Activated CD4-positive, alpha-beta T cell treated with anti-CD3 and anti-CD28 coated beads, Interleukin-2, amount 10 ng/mL, durations not matched to agents 24 days and 14 days (primary cell): Measurements from ENCODE around the gene MAP3K14. TPM values are rescaled to one million over a fixed set of nuclear protein-coding genes. Genes with fewer than 3 reads are reported as not detected.
"Not testable (repeated sequence)": the region's sequence is repeated elsewhere in the genome, so short reads cannot be mapped to it uniquely, and the experiment has no call there.

Experiments
- DNase-seq: peaks from one replicate; pipeline ENCODE4 v3.0.0; 2022
- H3K27ac Mint-ChIP-seq: one replicate; pipeline ENCODE4 v1.8.0; 2022; ENCODE audit warnings: mild to moderate bottlenecking, mixed read lengths
- H3K27me3 Mint-ChIP-seq: one replicate; pipeline ENCODE4 v1.8.0; 2022; ENCODE audit warnings: mixed read lengths
- H3K36me3 Mint-ChIP-seq: one replicate; pipeline ENCODE4 v1.8.0; 2022; ENCODE audit warnings: low read depth, mild to moderate bottlenecking, mixed read lengths
- H3K4me1 Mint-ChIP-seq: one replicate; pipeline ENCODE4 v1.8.0; 2021; ENCODE audit warnings: mixed read lengths
- H3K4me3 Mint-ChIP-seq: one replicate; pipeline ENCODE4 v1.8.0; 2022; ENCODE audit warnings: mild to moderate bottlenecking, moderate library complexity, mixed read lengths
- H3K9me3 Mint-ChIP-seq: one replicate; pipeline ENCODE4 v1.8.0; 2021; ENCODE audit warnings: mixed read lengths
- intact Hi-C: fragments of 100-400 bp; cut with micrococcal nuclease; formaldehyde crosslinking; loops from one replicate; pipeline ENCODE4 v1.15.1; 2023
- total RNA-seq: library from RNA; stranded (reverse); gene quantifications from 2 replicates; pipeline ENCODE4 v1.2.3, GENCODE V29; 2022

Gene MAP3K14
- total RNA-seq, 1 donor from 2014 or later: 61.0 TPM

GRCh38 chr17:45307290-45308015 lies 9.4 kb downstream of the MAP3K14 start:
- intact Hi-C loops: loop anchor here (1.0 to 2.0 kb wide), 2 partner anchors 46 to 147 kb away; partner anchors contain the start of gene HEXIM2

GRCh38 chr17:45306623-45307022 lies 10.2 kb downstream of the MAP3K14 start:
- H3K9me3 Mint-ChIP-seq: no peaks in the 10 kb centered on the region
- H3K4me3 Mint-ChIP-seq: peak overlapping the region; percentile 37
- H3K27me3 Mint-ChIP-seq: no peaks in the 10 kb centered on the region
- peak overlapping the region; percentile 85 for H3K27ac Mint-ChIP-seq
- H3K4me1 Mint-ChIP-seq: peaks cover 72% of the 10 kb centered on the region
- H3K36me3 Mint-ChIP-seq: peaks cover 61% of the 10 kb centered on the region
- intact Hi-C loops: loop anchor here (1.0 to 2.0 kb wide), 2 partner anchors 47 to 146 kb away; partner anchors contain the start of gene HEXIM2
- DNase-seq: no peak

More at GRCh38 chr17:45307290-45308015, 9.4 kb downstream of the MAP3K14 start:
- peaks cover 74% of the 10 kb centered on the region for H3K4me1 Mint-ChIP-seq
- H3K27me3 Mint-ChIP-seq: no peaks in the 10 kb centered on the region
- peaks cover 64% of the 10 kb centered on the region for H3K36me3 Mint-ChIP-seq
- peak; percentile 88 for DNase-seq
- H3K27ac Mint-ChIP-seq: peak overlapping the region; percentile 96
- no peaks in the 10 kb centered on the region for H3K9me3 Mint-ChIP-seq
- peak overlapping the region; percentile 69 for H3K4me3 Mint-ChIP-seq

- Mint-ChIP-seq H3K9me3 (no peaks in the 10 kb centered on the region), H3K4me3 (peak overlapping the region; percentile 37)
These were observed 10.7 kb downstream of the MAP3K14 start for GRCh38 chr17:45306094-45306493.

GRCh38 chr17:45305530-45306087 lies 11.2 kb downstream of the MAP3K14 start:
- Mint-ChIP-seq H3K4me1 (peaks cover 67% of the 10 kb centered on the region), H3K27me3 (no peaks in the 10 kb centered on the region), H3K4me3 (peak overlapping the region; percentile 8), H3K27ac (peak overlapping the region; percentile 85), H3K9me3 (no peaks in the 10 kb centered on the region), H3K36me3 (peaks cover 55% of the 10 kb centered on the region)
- intact Hi-C loops: loop anchor here (2.0 kb wide), 1 partner anchor 145 kb away; the partner anchor contains the start of gene HEXIM2
- DNase-seq: no peak

More at GRCh38 chr17:45306094-45306493, 10.7 kb downstream of the MAP3K14 start:
- no peak for DNase-seq
- intact Hi-C loops: loop anchor here (2.0 kb wide), 1 partner anchor 145 kb away; the partner anchor contains the start of gene HEXIM2
- H3K36me3 Mint-ChIP-seq: peaks cover 59% of the 10 kb centered on the region
- H3K27ac Mint-ChIP-seq: peak overlapping the region; percentile 85
- peaks cover 68% of the 10 kb centered on the region for H3K4me1 Mint-ChIP-seq
- no peaks in the 10 kb centered on the region for H3K27me3 Mint-ChIP-seq

- intact Hi-C loops: loop anchor here (2.0 kb wide), 1 partner anchor 14 kb away; the partner anchor contains the start of gene MAP3K14
- peak overlapping the region; percentile 92 for H3K27ac Mint-ChIP-seq
- peaks cover 48% of the 10 kb centered on the region for H3K36me3 Mint-ChIP-seq
- peak; percentile 85 for DNase-seq
- H3K4me1 Mint-ChIP-seq: peaks cover 66% of the 10 kb centered on the region
- no peaks in the 10 kb centered on the region for H3K27me3 Mint-ChIP-seq
- H3K9me3 Mint-ChIP-seq: no peaks in the 10 kb centered on the region
- peak overlapping the region; percentile 80 for H3K4me3 Mint-ChIP-seq
These were observed 14.1 kb downstream of the MAP3K14 start for GRCh38 chr17:45302649-45303173.

DNA sequence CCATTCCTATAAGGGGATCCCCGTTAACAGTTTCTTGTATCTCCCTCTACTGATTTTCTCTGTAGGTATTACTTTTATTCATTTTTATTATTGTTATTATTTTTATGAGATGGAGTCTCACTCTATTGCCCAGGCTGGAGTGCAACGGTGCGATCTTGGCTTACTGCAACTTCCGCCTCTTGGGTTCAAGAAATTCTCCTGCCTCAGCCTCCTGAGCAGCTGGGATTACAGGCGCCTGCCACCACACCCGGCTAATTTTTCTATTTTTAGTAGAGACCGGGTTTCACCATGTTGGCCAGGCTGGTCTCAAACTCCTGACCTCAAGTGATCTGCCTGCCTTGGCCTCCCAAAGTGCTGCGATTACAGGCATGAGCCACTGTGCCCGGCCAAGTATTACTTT lies 14.6 kb downstream of the MAP3K14 start:
- intact Hi-C loops: loop anchor here (2.0 kb wide), 1 partner anchor 15 kb away; the partner anchor contains the start of gene MAP3K14
- not testable (repeated sequence) for H3K9me3 Mint-ChIP-seq, H3K27me3 Mint-ChIP-seq, DNase-seq
- H3K27ac Mint-ChIP-seq: peak overlapping the region; percentile 92
- peaks cover 64% of the 10 kb centered on the region for H3K4me1 Mint-ChIP-seq
- peaks cover 47% of the 10 kb centered on the region for H3K36me3 Mint-ChIP-seq
- peak overlapping the region; percentile 80 for H3K4me3 Mint-ChIP-seq

DNA sequence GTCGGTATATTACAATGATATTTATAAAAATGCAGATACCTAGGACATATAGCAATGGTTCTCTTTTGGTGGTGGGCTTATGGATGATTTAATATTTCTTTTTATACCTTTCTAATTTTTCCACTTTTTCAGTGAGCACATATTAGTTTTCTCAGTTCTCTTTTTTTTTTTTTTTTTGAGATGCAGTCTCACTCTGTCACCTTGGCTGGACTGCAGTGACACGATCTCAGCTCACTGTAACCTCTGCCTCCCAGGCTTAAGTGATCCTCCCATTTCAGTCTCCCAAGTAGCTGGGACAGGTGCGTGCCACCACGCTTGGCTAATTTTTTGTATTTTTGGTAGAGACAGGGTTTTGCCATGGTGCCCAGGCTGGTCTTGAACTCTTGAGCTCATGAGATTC lies 15.1 kb downstream of the MAP3K14 start:
- DNase-seq: no peak
- intact Hi-C loops: loop anchor here (2.0 kb wide), 1 partner anchor 15 kb away; the partner anchor contains the start of gene MAP3K14
- peaks cover 69% of the 10 kb centered on the region for H3K4me1 Mint-ChIP-seq
- H3K9me3 Mint-ChIP-seq: no peaks in the 10 kb centered on the region
- peak overlapping the region; percentile 51 for H3K27ac Mint-ChIP-seq
- H3K36me3 Mint-ChIP-seq: peaks cover 52% of the 10 kb centered on the region
- H3K4me3 Mint-ChIP-seq: no peak overlapping the region
- H3K27me3 Mint-ChIP-seq: no peaks in the 10 kb centered on the region

DNA sequence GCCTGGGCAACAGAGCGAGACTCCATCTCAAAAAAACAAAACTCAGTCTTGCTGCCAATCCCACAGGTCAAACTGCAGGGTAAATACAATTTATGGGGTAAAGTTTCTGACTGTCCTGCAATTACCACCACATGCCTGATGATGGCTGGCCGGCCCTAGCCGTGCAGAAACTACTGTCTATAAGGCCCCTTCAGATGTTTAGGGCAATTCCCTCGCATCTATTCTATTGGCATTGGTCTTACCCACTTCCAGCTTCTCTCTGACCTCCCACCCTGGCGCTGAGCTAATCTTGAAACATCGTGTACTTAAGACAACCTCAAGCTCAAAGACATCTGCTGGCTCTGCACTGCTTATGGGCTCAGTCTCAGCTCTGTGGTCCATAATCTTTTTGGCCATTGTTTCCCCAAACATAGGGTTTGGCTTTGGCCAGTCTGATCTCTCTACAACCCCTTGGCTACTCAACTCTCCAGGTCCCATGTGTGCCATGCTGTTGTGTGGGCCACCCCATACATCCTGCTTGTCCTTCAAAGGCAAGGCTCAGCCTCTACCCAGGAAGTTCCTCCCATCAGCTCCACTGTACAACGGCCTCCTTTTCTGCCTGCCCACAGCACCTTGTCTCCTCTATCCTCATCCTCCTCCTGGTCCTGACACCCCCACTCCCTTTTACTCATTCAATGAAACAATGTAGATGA lies 16.6 kb downstream of the MAP3K14 start:
- no peaks in the 10 kb centered on the region for H3K27me3 Mint-ChIP-seq

DNA sequence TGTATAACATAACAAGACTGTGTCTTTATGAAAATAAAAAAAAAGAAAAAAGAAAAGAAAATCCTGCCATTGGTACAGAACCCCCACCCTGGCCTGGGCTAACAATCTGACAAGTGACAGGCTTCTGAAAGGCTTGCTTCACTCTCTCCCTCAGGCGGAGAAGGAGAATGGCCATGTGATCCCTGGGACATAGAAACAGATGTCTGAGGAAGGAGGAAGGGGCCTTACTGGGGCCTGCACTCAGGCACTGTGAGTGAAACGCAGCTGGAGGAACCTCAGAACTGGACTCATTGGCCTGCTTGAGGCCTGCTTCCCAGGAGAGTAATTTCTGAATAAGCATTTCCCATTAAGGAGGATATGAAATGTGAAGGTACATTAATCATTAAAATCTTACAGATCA lies 17.5 kb downstream of the MAP3K14 start:
- Mint-ChIP-seq H3K4me1 (peaks cover 68% of the 10 kb centered on the region), H3K36me3 (peaks cover 52% of the 10 kb centered on the region), H3K4me3 (no peak overlapping the region), H3K27ac (peak overlapping the region; percentile 75), H3K27me3 (no peaks in the 10 kb centered on the region), H3K9me3 (no peaks in the 10 kb centered on the region)
- DNase-seq: no peak
- intact Hi-C loops: loop anchor here (5.0 kb wide), 1 partner anchor 88 kb away; no protein-coding TSS in a partner anchor

More for the DNA sequence above, 16.6 kb downstream of the MAP3K14 start:
- H3K9me3 Mint-ChIP-seq: no peaks in the 10 kb centered on the region
- H3K4me1 Mint-ChIP-seq: peaks cover 71% of the 10 kb centered on the region
- intact Hi-C loops: no loop called here
- H3K27ac Mint-ChIP-seq: peak overlapping the region; percentile 65
- no peak for DNase-seq
- H3K36me3 Mint-ChIP-seq: peaks cover 54% of the 10 kb centered on the region
- peak overlapping the region; percentile 1 for H3K4me3 Mint-ChIP-seq

DNA sequence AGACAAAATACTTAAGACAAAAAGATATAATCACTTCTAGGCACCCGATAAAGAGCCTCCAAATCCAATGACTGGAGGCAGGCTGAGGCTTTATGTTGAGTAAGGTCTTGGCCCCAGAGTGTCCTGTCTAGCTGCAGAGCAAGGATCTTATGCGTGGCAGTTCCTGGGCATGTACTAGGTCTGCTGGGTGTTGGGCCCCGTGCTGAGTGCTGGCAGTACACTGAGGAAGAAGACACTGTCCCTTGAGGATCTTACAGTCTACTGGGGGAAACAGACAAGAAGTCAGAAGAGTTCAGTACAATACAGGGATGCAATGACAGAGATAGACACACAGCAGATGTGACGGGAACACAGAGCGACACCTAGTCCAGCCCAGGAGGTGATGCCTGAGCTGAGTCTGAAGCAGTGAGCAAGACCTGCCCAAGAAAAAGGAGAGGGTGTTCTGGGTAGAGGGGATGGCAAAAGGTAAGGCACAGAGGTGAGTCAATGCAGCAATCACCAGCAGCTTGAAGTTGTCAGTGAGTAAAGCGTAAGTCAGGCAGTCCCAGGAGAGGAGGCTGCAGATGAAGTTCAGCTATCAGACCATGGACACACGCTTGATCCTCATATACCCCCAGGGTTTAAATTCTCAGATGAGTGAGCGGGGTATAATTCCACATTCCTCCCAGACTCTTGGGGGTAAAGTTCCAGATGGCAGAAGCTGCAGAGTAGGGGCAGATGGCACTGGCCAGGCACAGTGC lies 18.1 kb downstream of the MAP3K14 start:
- Mint-ChIP-seq H3K4me3 (no peak overlapping the region), H3K4me1 (peaks cover 70% of the 10 kb centered on the region), H3K27me3 (no peaks in the 10 kb centered on the region), H3K9me3 (no peaks in the 10 kb centered on the region), H3K36me3 (peaks cover 54% of the 10 kb centered on the region), H3K27ac (peak overlapping the region; percentile 75)
- intact Hi-C loops: loop anchor here (5.0 kb wide), 1 partner anchor 89 kb away; no protein-coding TSS in a partner anchor
- DNase-seq: no peak

- DNase-seq: no peak
- Mint-ChIP-seq H3K4me1 (peaks cover 72% of the 10 kb centered on the region), H3K9me3 (no peaks in the 10 kb centered on the region), H3K27me3 (no peaks in the 10 kb centered on the region), H3K4me3 (peak overlapping the region; percentile 26), H3K27ac (peak overlapping the region; percentile 34), H3K36me3 (peaks cover 56% of the 10 kb centered on the region)
- intact Hi-C loops: loop anchor here (5.0 kb wide), 1 partner anchor 91 kb away; no protein-coding TSS in a partner anchor
These were observed 20.0 kb downstream of the MAP3K14 start for GRCh38 chr17:45296833-45297124.

DNA sequence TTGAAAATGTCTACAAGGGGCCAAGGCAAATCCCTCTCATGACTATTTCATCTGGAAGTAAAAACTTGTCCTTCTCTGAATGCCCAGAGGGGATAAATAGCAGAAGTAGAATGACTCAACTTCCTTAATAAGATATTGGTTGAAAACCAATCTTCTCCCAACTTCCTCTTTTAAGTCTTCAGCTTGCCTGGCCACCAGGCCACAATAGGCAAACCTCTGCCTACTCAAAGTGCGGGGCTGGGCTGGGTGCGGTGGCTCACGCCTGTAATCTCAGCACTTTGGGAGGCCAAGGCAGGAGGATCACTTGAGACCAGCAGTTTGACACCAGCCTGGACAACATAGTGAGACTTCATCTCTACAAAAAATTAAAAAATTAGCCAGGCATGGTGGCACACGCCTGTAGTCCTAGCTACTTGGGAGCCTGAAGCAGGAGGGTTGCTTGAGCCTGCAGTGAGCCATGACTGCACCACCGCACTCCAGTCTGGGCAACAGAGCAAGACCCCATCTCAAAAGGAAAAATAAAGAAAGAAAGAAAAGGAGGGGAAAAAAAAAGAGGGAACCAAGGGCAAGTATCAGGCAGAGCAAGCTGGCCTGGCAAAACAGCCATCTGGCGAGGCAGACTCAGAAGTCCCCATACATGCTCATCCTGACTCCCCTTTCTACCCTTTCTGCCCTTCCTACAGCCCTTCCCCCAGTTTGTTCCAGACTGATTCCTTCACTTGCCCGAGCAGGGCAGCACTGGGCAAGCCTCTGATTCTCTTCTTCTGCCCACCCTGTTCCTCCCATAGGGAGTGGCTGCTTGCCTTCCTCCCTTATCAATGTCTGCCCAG lies 20.6 kb downstream of the MAP3K14 start:
- Mint-ChIP-seq H3K27me3 (no peaks in the 10 kb centered on the region), H3K4me1 (peaks cover 72% of the 10 kb centered on the region), H3K27ac (peak overlapping the region; percentile 84), H3K9me3 (no peaks in the 10 kb centered on the region), H3K4me3 (peak overlapping the region; percentile 29), H3K36me3 (peaks cover 57% of the 10 kb centered on the region)
- DNase-seq: no peak
- intact Hi-C loops: loop anchor here (5.0 kb wide), 1 partner anchor 91 kb away; no protein-coding TSS in a partner anchor
